DMS153 treated with DMSO at 0.1 percent for 48 hours (cell line): ENCODE measurements around the gene LRRC37B.
"Not testable (repeated sequence)": the region's sequence is repeated elsewhere in the genome, so short reads cannot be mapped to it uniquely, and the experiment has no call there.

Experiments used
- DNase-seq: peaks from one replicate; lab custom pipeline; 2025; ENCODE audit not compliant: unreplicated experiment; lab: John Stamatoyannopoulos, UW

LRRC37B gene

DNA sequence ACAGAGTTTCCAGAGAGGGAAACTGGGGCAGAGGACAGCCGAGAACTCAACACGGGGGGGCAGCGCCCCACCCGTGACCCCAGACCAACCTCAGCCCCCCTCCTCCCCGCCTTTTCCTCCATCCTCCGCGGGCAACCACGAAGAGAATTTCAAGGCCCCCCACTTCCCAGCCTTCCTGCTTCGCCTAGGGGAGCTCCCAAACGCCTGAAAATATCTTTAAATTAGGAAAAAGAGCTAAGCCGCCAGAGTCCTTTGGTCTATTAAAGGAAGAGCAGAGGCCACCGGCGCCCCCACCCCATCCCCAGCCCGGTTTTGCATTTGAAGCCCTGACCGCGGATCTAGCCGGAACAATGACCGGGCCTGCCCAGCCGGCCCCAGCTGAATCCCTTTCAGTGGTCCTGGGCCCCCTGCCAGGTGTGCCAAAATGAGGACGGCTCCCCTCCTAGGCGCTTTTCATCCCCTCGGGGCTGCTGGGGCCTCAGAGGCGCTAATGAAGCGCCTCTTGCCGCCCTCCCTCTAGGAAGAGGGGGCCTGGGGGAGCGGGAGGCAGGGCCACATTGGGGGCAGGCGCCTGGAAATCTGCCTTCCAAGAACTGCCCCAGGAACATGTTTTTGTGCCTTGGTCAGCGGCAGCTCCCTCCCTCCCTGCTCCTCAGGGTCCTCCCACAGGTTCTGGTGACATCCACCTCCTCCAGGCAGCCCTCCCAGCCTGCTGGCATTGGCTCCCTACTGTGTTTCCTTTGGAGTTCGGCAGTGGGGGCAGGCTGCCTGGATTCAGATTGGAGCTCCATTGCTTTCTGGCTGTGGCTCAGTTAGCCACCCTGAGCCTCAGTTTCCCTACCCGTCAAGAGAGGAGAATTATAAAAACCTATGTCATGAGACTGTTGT is 78.0 kb downstream of the LRRC37B start:
- DNase-seq = not testable (repeated sequence)

- not testable (repeated sequence) for DNase-seq
These were observed 79.7 kb downstream of the LRRC37B start for GRCh38 chr17:32086833-32087232.

DNA sequence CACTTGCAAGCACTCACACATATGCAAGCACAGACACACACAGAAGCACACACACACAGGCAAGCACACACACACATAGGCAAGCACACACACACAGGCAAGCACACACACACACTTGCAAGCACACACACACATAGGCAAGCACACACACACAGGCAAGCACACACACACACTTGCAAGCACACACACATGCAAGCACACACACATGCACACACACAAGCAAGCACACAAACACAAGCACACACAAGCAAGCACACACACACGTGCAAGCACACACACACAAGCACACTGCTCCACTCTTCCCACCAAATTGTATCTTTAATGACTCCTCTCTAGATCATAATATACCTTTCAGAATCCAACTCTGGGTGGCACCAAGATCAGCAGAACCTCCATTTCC is 84.9 kb downstream of the LRRC37B start:
- DNase-seq = not testable (repeated sequence)

- DNase-seq = no peak
These were observed 92.5 kb downstream of the LRRC37B start for GRCh38 chr17:32099686-32100085.

GRCh38 chr17:32100323-32100722 is 93.1 kb downstream of the LRRC37B start:
- DNase-seq = not testable (repeated sequence)

DNA sequence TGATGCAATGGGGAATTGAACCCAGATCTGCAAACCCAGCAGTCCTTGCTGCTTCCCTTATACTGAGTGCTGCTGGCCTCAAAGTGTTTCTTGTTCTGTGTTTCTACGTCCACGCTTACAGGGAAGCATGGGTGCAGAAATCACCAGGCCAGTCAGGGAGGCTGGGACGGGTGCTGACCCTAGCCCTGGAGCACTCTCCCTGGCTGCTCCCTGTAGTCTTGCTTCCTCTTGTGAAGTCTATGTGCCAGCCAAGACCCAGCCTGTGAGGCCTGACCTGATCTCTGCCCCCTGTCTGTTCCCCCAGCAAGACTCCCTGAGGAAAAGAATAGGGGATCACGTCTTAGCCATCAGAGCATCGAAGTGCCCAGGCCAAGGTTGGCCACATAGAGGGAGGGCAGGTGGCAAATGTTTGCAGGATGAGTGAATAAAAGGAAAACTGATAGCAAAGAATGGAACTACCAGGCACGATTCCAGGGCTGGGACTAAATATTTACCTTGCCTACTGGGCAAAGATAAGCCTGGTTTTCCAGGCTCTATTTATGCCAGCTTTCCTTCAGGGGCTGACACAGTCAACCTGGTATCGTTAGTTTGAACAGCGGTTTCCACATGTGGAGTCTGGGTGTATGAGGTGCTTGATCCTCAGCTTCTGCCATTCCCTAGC is 93.9 kb downstream of the LRRC37B start:
- peak; percentile 29 for DNase-seq

DNA sequence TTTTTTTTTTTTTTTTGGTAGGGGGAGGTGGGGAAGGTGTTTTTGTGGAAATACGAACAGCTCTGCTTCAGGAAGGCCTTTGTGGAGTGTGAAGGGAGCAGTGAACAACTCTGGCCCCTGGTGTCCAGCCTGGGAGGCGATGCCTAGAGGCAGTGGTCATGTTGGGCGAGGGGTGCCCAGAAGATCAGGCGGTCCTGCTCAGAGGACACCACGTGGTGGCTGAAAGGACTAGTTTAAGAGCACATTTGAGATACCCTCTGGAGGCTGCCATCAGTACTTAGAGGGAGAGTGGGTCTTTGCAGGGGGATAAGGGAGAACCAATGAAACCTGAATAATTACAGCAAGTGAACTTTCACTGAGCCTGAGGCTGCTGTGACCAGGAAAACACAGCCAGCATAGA is 95.0 kb downstream of the LRRC37B start:
- no peak for DNase-seq

- no peak for DNase-seq
These were observed 95.5 kb downstream of the LRRC37B start for GRCh38 chr17:32102646-32103186.
